ENCODE results near the gene NDUFAF2. TPM values are rescaled to one million over a fixed set of nuclear protein-coding genes. Genes with fewer than 3 reads are reported as not detected.

NDUFAF2 gene
- total and polyA plus RNA-seq, 2 of the 8 experiments (the other 6 are each of a cell fraction or from before 2014, with no cell fraction given): 10.7 to 46.5 TPM

GRCh38 chr5:61177070-61177469 is 232.1 kb downstream of the NDUFAF2 start (continued):
- TF ChIP-seq CHD1 (IDR thresholded peaks at IDR 0.05; ENCODE audit: low read depth, low read length) (no peak), RFX5 (IDR thresholded peaks at IDR 0.05; ENCODE audit: borderline replicate concordance, low read depth, low read length) (no peak), HDAC6 (IDR thresholded peaks at IDR 0.05; ENCODE audit: low read depth, low read length) (no peak), BRCA1 (IDR thresholded peaks at IDR 0.05; ENCODE audit: low read depth, low read length) (no peak), MAX (IDR thresholded peaks at IDR 0.05) (no peak), NANOG (IDR thresholded peaks at IDR 0.05; ENCODE audit: insufficient read depth, low read depth, low read length, poor library complexity, severe bottlenecking) (no peak)
